Breast epithelium (tissue), 4 donors: Measurements from ENCODE around the gene BNC2. TPM values are rescaled to one million over a fixed set of nuclear protein-coding genes. Genes with fewer than 3 reads are reported as not detected.

ENCODE experiments used
- DNase-seq, 2 donors: peaks; one replicate each; pipeline ENCODE4 v3.0.0-alpha.2; 2019; ENCODE audit warnings: low spot score in 2 of 2
- H3K27ac ChIP-seq, 2 donors: fragments of 200-600 bp; sonication (generic) in 1 of 2; one replicate each; pipeline ENCODE4 v1.5.1; 2016 to 2019; ENCODE audit warnings: mild to moderate bottlenecking in 1 of 2
- H3K27me3 ChIP-seq, 2 donors: fragments of 200-600 bp; sonication (generic) in 1 of 2; one replicate each; pipeline versions ENCODE4 v1.5.1 to v1.6.0; 2017 to 2019; ENCODE audit warnings: control low read depth in 1 of 2, mild to moderate bottlenecking in 1 of 2
- H3K36me3 ChIP-seq: fragments of 200-600 bp; one replicate; pipeline ENCODE4 v1.5.1; 2019
- H3K4me1 ChIP-seq, 2 donors: fragments of 200-600 bp; sonication (generic); one replicate each; pipeline ENCODE4 v1.5.1; 2016 to 2019; ENCODE audit warnings: control low read depth in 1 of 2
- H3K4me3 ChIP-seq, 3 donors: fragments of 200-600 bp; sonication (generic); 1 replicate in 2 of 3; 2 replicates in 1 of 3; pipeline ENCODE4 v1.5.1; 2016 to 2019; ENCODE audit warnings: mild to moderate bottlenecking in 3 of 3, moderate library complexity in 2 of 3
- H3K9me3 ChIP-seq, 2 donors: fragments of 200-600 bp; sonication (generic) in 1 of 2; one replicate each; pipeline ENCODE4 v1.5.1; 2016 to 2019; ENCODE audit warnings: control low read depth in 1 of 2
- CTCF ChIP-seq, 3 donors: fragments of 450-650 bp; IDR thresholded peaks; one replicate each; pipeline ENCODE4 v1.5.1; 2016 to 2017; ENCODE audit warnings: antibody characterized with exemption in 3 of 3, mild to moderate bottlenecking in 3 of 3, moderate library complexity in 3 of 3
- POLR2A ChIP-seq: fragments of 450-650 bp; IDR thresholded peaks from one replicate; pipeline ENCODE4 v1.6.1; 2016; ENCODE audit warnings: antibody characterized with exemption, mild to moderate bottlenecking, moderate library complexity
- POLR2AphosphoS5 ChIP-seq, 3 donors: sonication (generic); formaldehyde crosslinking; IDR thresholded peaks; one replicate each; pipeline ENCODE4 v1.6.1; 2017; ENCODE audit warnings: antibody characterized with exemption in 3 of 3
- intact Hi-C: fragments of 100-400 bp; cut with DNase I; formaldehyde crosslinking; loops from one replicate; pipeline ENCODE4 v1.15.1; 2023; ENCODE audit warnings: low total_unique reads
- total RNA-seq, 3 donors: library from RNA; depleted of rRNA; stranded (reverse); fragments of >200 nt; gene quantifications; one replicate each; pipeline ENCODE4 v1.1.0, GENCODE V29; 2016

Gene BNC2
- total RNA-seq, 3 donors from 2014 or later: 15.8 to 21.1 (median 17.0) TPM

- intact Hi-C loops: no loop called here
Observed at GRCh38 chr9:16633794-16634193, 236.7 kb downstream of the BNC2 start.

GRCh38 chr9:16628413-16628812, 242.1 kb downstream of the BNC2 start:
- no peak for TF ChIP-seq POLR2AphosphoS5 (IDR thresholded peaks at IDR 0.05)
- no peak for TF ChIP-seq CTCF (IDR thresholded peaks at IDR 0.05)
- TF ChIP-seq POLR2A: no peak
- DNase-seq: no peak
- Histone ChIP-seq H3K4me3 (peak overlapping the region in 1 of 3 donors; percentile 28), H3K27ac (peak overlapping the region in 1 of 2 donors; percentile 48), H3K27me3 (no peaks in the 10 kb centered on the region), H3K9me3 (no peaks in the 10 kb centered on the region), H3K4me1 (no peaks in the 10 kb centered on the region), H3K36me3 (no peaks in the 10 kb centered on the region)
- intact Hi-C loops: no loop called here

More at GRCh38 chr9:16633794-16634193, 236.7 kb downstream of the BNC2 start:
- Histone ChIP-seq H3K27ac (no peak overlapping the region), H3K36me3 (peaks cover under 1% of the 10 kb centered on the region), H3K27me3 (no peaks in the 10 kb centered on the region), H3K4me3 (no peak overlapping the region), H3K9me3 (no peaks in the 10 kb centered on the region), H3K4me1 (no peaks in the 10 kb centered on the region)
- DNase-seq: no peak
- TF ChIP-seq POLR2A (no peak), POLR2AphosphoS5 (IDR thresholded peaks at IDR 0.05) (no peak), CTCF (IDR thresholded peaks at IDR 0.05) (no peak)

- intact Hi-C loops: no loop called here
Observed at GRCh38 chr9:16627967-16628366, 242.5 kb downstream of the BNC2 start.

GRCh38 chr9:16627521-16627920, 242.9 kb downstream of the BNC2 start:
- peak overlapping the region in 1 of 3 donors; percentile 28 for H3K4me3 ChIP-seq
- peak overlapping the region in 1 of 2 donors; percentile 48 for H3K27ac ChIP-seq
- no peaks in the 10 kb centered on the region for H3K27me3 ChIP-seq
- H3K4me1 ChIP-seq: no peaks in the 10 kb centered on the region
- TF ChIP-seq POLR2A (no peak), POLR2AphosphoS5 (IDR thresholded peaks at IDR 0.05) (no peak), CTCF (IDR thresholded peaks at IDR 0.05) (no peak)
- DNase-seq: no peak
- no peaks in the 10 kb centered on the region for H3K36me3 ChIP-seq
- H3K9me3 ChIP-seq: no peaks in the 10 kb centered on the region
- intact Hi-C loops: no loop called here

More at GRCh38 chr9:16627967-16628366, 242.5 kb downstream of the BNC2 start:
- H3K9me3 ChIP-seq: no peaks in the 10 kb centered on the region
- peak overlapping the region in 1 of 2 donors; percentile 48 for H3K27ac ChIP-seq
- no peaks in the 10 kb centered on the region for H3K4me1 ChIP-seq
- no peaks in the 10 kb centered on the region for H3K27me3 ChIP-seq
- no peaks in the 10 kb centered on the region for H3K36me3 ChIP-seq
- peak overlapping the region in 1 of 3 donors; percentile 28 for H3K4me3 ChIP-seq
- no peak for TF ChIP-seq CTCF (IDR thresholded peaks at IDR 0.05)
- no peak for TF ChIP-seq POLR2A
- TF ChIP-seq POLR2AphosphoS5 (IDR thresholded peaks at IDR 0.05): peak in 1 of 3 donors; percentile 32
- no peak for DNase-seq

GRCh38 chr9:16626577-16627130, 243.8 kb downstream of the BNC2 start:
- H3K4me1 ChIP-seq: no peaks in the 10 kb centered on the region
- DNase-seq: no peak
- intact Hi-C loops: no loop called here
- no peaks in the 10 kb centered on the region for H3K9me3 ChIP-seq
- no peaks in the 10 kb centered on the region for H3K27me3 ChIP-seq
- H3K27ac ChIP-seq: no peak overlapping the region
- H3K4me3 ChIP-seq: no peak overlapping the region
- TF ChIP-seq POLR2A (no peak), POLR2AphosphoS5 (IDR thresholded peaks at IDR 0.05) (no peak), CTCF (IDR thresholded peaks at IDR 0.05) (no peak)
- no peaks in the 10 kb centered on the region for H3K36me3 ChIP-seq
